Left lung (tissue), 10 donors: Measurements from ENCODE around the gene CSF1R. TPM values are rescaled to one million over a fixed set of nuclear protein-coding genes. Genes with fewer than 3 reads are reported as not detected.
A peak's percentile ranks its signal among the peaks of the same experiment; 100 is the strongest.
"Not testable (repeated sequence)": the region's sequence is repeated elsewhere in the genome, so short reads cannot be mapped to it uniquely, and the experiment has no call there.

ENCODE experiments used
- ATAC-seq: fragments of 200-7000 bp; cut with Tn5 transposase; one replicate; pipeline ENCODE4 v1.9.1; 2020; ENCODE audit warnings: moderate library complexity
- DNase-seq, 4 donors: peaks; one replicate each; pipeline ENCODE4 v3.0.0-alpha.2; 2013 to 2020
- H3K27ac ChIP-seq, 2 donors: fragments of 200-600 bp; sonication (generic) in 1 of 2; one replicate each; pipeline versions ENCODE4 v1.5.0 to v1.8.0; 2020 to 2021
- H3K27me3 ChIP-seq, 2 donors: fragments of 200-600 bp; sonication (generic) in 1 of 2; one replicate each; pipeline versions ENCODE4 v1.5.0 to v1.8.0; 2020 to 2021
- H3K36me3 ChIP-seq, 2 donors: fragments of 200-600 bp; sonication (generic) in 1 of 2; one replicate each; pipeline versions ENCODE4 v1.5.0 to v1.8.0; 2020 to 2021
- H3K4me1 ChIP-seq, 2 donors: fragments of 200-600 bp; one replicate each; pipeline ENCODE4 v1.8.0; 2021
- H3K4me3 ChIP-seq, 2 donors: fragments of 200-600 bp; sonication (generic) in 1 of 2; one replicate each; pipeline versions ENCODE4 v1.5.0 to v1.8.0; 2020 to 2021; ENCODE audit warnings: mild to moderate bottlenecking in 1 of 2
- H3K9me3 ChIP-seq, 2 donors: fragments of 200-600 bp; sonication (generic) in 1 of 2; one replicate each; pipeline versions ENCODE4 v1.5.0 to v1.8.0; 2020 to 2021
- CTCF ChIP-seq, 2 donors: fragments of 200-600 bp; sonication (generic) in 1 of 2; IDR thresholded peaks; one replicate each; pipeline versions ENCODE4 v1.5.0 to v1.8.0; 2021; ENCODE audit warnings: antibody characterized with exemption in 2 of 2
- intact Hi-C, 2 donors: fragments of 100-400 bp; cut with DNase I; formaldehyde crosslinking; loops; one replicate each; pipeline versions ENCODE4 v1.11.2 to v1.14.2; 2022
- polyA plus RNA-seq, 6 donors: library from polyadenylated mRNA; unstranded; fragments of 120-200 nt; gene quantifications; one replicate each; pipeline ENCODE4 v1.2.1, GENCODE V29; 2013; ENCODE audit not compliant: insufficient read length in 6 of 6
- total RNA-seq, 2 donors: library from RNA; stranded (reverse); fragmentation: NEBNext Ultra II Directional; extraction: Animal tissue kit (Norgen Biotek cat#: 25700); gene quantifications; one replicate each; pipeline ENCODE4 v1.2.1, GENCODE V29; 2021
- donor health status: DM: no; HTN: yes; CAD: no.
- donor health status: DM: no; HTN: no; CAD: no.

CSF1R gene
- total and polyA plus RNA-seq, 8 donors: 22.7 to 93.1 (median 26.0) TPM

GRCh38 chr5:150052226-150052955, 34.0 kb downstream of the CSF1R start:
- Histone ChIP-seq H3K4me3 (no peak overlapping the region), H3K27me3 (no peaks in the 10 kb centered on the region), H3K4me1 (peaks cover 0 to 17% of the 10 kb centered on the region in 2 donors), H3K36me3 (peaks cover 0 to 99% of the 10 kb centered on the region in 2 donors), H3K9me3 (no peaks in the 10 kb centered on the region), H3K27ac (peak overlapping the region in 1 of 2 donors; percentile 46)
- intact Hi-C loops: no loop called here
- ATAC-seq (peak; percentile 4), DNase-seq (no peak)
- no peak for TF ChIP-seq CTCF (IDR thresholded peaks at IDR 0.05)

- no peak for TF ChIP-seq CTCF (IDR thresholded peaks at IDR 0.05)
- DNase-seq: no peak
- Histone ChIP-seq H3K27me3 (no peaks in the 10 kb centered on the region), H3K27ac (no peak overlapping the region), H3K9me3 (no peaks in the 10 kb centered on the region), H3K4me3 (no peak overlapping the region), H3K36me3 (peaks cover 0 to 100% of the 10 kb centered on the region in 2 donors), H3K4me1 (peaks cover 0 to 17% of the 10 kb centered on the region in 2 donors)
- ATAC-seq: no peak
- intact Hi-C loops: no loop called here
Measured at GRCh38 chr5:150051657-150052195, 34.6 kb downstream of the CSF1R start.

GRCh38 chr5:150050172-150050811, 36.1 kb downstream of the CSF1R start:
- H3K4me3 ChIP-seq, ATAC-seq, intact Hi-C loops, H3K9me3 ChIP-seq, H3K27me3 ChIP-seq, H3K27ac ChIP-seq, DNase-seq: not testable (repeated sequence)
- peaks cover 0 to 17% of the 10 kb centered on the region in 2 donors for H3K4me1 ChIP-seq
- peaks cover 0 to 100% of the 10 kb centered on the region in 2 donors for H3K36me3 ChIP-seq

- no peak for ATAC-seq
- no peak for TF ChIP-seq CTCF (IDR thresholded peaks at IDR 0.05)
- DNase-seq: no peak
- Histone ChIP-seq H3K27ac (no peak overlapping the region), H3K9me3 (no peaks in the 10 kb centered on the region), H3K4me3 (no peak overlapping the region), H3K27me3 (no peaks in the 10 kb centered on the region), H3K36me3 (peaks cover 0 to 100% of the 10 kb centered on the region in 2 donors), H3K4me1 (peaks cover 15% of the 10 kb centered on the region in 2 donors)
- intact Hi-C loops: no loop called here
Measured at GRCh38 chr5:150046031-150046430, 40.3 kb downstream of the CSF1R start.

GRCh38 chr5:150045549-150045948, 40.8 kb downstream of the CSF1R start:
- no peaks in the 10 kb centered on the region for H3K9me3 ChIP-seq
- ATAC-seq: no peak
- no peak overlapping the region for H3K4me3 ChIP-seq
- no peaks in the 10 kb centered on the region for H3K27me3 ChIP-seq
- peaks cover 15% of the 10 kb centered on the region in 2 donors for H3K4me1 ChIP-seq
- H3K36me3 ChIP-seq: peaks cover 0 to 100% of the 10 kb centered on the region in 2 donors
- intact Hi-C loops: no loop called here
- no peak for TF ChIP-seq CTCF (IDR thresholded peaks at IDR 0.05)
- DNase-seq: no peak
- H3K27ac ChIP-seq: no peak overlapping the region
